ENCODE data around the gene LKAAEAR1. TPM values are rescaled to one million over a fixed set of nuclear protein-coding genes. Genes with fewer than 3 reads are reported as not detected.

LKAAEAR1 gene
- total RNA-seq, 1 donor from 2014 or later, result 0.31 TPM

DNA sequence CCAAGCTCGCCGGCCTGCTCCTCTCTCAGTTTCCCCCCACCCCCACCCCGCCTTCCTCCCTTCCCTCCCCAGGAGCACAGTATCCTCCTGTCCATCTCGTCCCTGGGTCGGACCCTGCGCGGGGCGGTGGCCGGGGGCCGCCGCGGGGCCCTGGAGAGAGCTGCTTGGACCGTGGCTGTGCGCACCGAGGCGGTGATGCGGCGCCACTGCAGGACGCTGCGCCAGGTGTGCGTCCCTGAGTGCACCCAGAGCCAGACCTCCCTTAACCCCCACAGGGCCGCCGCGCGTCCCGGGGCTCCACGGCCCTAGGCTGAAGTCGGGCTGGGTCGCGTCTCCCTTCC is 46.0 kb downstream of the LKAAEAR1 start:
- DNase-seq (no peak), ATAC-seq (ENCODE audit: low read depth) (peak; percentile 6)
- Mint-ChIP-seq H3K9me3 (no peaks in the 10 kb centered on the region), H3K4me3 (peak overlapping the region; percentile 60), H3K27me3 (peaks cover 9% of the 10 kb centered on the region), H3K36me3 (ENCODE audit: low read depth) (peaks cover 16% of the 10 kb centered on the region), H3K27ac (no peak overlapping the region), H3K4me1 (peaks cover 17% of the 10 kb centered on the region)
- intact Hi-C loops (cut with micrococcal nuclease), result loop anchor here (1.0 to 5.0 kb wide), 3 partner anchors 58 to 501 kb away; partner anchors contain the start of gene PTK6
- POLR2A ChIA-PET, result interaction anchor here (0.5 to 3.4 kb wide), 8 partner anchors 10 to 421 kb away, joined by 3 to 18 read pairs (median 4); partner anchors contain the start of genes OPRL1, PRPF6 and RGS19
- CTCF ChIA-PET, result interaction anchor here (0.8 to 4.9 kb wide), 15 partner anchors 11 to 541 kb away, joined by 3 to 57 read pairs (median 11); partner anchors contain the start of genes LKAAEAR1, NPBWR2, PRPF6 and PTK6
- no peak for TF ChIP-seq CTCF (IDR thresholded peaks at IDR 0.05)

DNA sequence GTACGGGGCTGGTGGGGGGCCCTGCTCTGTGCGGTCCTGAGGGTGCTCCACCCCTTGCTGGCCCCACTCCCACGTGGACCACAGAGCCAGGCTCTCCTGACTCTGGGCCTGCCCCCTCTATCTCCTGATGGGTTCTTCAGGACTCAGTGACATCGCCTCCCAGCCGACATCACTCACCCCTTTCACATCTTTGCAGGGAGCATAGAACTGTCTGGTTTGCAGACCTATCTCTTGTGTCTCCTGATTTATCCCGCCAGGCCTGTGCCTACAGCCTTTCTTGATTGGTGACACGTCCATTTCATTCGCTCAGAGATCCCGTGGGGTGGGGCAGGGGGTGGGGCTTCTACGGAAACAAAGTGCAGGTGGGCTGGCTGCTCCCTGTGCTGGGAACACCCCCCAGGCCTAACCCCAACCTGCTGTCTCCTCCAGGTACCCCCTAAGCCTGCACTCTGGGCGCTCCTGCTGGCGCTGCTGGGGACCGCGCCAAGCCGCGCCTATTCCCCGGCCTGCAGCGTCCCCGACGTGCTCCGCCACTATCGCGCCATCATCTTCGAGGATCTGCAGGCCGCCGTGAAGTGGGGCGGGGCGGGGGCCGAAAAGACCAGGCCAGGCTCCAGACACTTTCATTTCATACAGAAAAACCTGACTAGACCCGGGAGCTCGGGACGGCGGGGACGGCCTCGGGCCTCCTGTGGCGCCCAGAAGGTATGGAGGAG is 46.5 kb downstream of the LKAAEAR1 start:
- DNase-seq (no peak), ATAC-seq (ENCODE audit: low read depth) (no peak)
- peak overlapping the region; percentile 60 for H3K4me3 Mint-ChIP-seq
- H3K27me3 Mint-ChIP-seq, result peaks cover 9% of the 10 kb centered on the region
- TF ChIP-seq CTCF (IDR thresholded peaks at IDR 0.05), result no peak
- H3K36me3 Mint-ChIP-seq (ENCODE audit: low read depth), result peaks cover 21% of the 10 kb centered on the region
- intact Hi-C loops (cut with micrococcal nuclease), result loop anchor here (1.0 to 5.0 kb wide), 3 partner anchors 57 to 500 kb away; partner anchors contain the start of gene PTK6
- H3K27ac Mint-ChIP-seq, result no peak overlapping the region
- H3K4me1 Mint-ChIP-seq, result peaks cover 17% of the 10 kb centered on the region
- ChIA-PET CTCF (interaction anchor here (1.0 to 4.9 kb wide), 13 partner anchors 11 to 541 kb away, joined by 4 to 57 read pairs (median 11); partner anchors contain the start of genes LKAAEAR1, PRPF6, PTK6 and TCEA2), POLR2A (interaction anchor here (0.6 to 3.4 kb wide), 3 partner anchors 40 to 81 kb away, joined by 4 to 18 read pairs (median 8); partner anchors contain the start of gene PRPF6)
- no peaks in the 10 kb centered on the region for H3K9me3 Mint-ChIP-seq

DNA sequence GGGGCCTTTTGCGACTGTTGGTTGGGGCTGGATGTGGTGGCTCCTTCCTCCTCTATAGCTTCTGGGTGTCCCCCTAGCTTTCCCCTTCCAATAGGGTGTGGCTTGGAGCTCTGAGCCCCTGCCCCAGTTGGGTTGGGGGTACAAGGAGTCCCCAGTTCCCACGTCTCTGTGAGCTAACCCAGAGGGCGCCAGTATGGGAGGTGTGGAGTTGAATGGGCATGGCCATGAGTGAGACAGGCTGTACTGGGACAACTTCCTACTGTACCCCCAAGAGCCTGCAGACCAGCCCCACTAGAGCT is 47.0 kb downstream of the LKAAEAR1 start:
- ChIA-PET POLR2A (interaction anchor here (3.4 kb wide), 1 partner anchor 56 kb away, joined by 18 read pairs; the partner anchor contains the start of gene PRPF6), CTCF (interaction anchor here (4.1 to 4.9 kb wide), 2 partner anchors 57 to 83 kb away, joined by 18 to 57 read pairs; partner anchors contain the start of gene PRPF6)
- Mint-ChIP-seq H3K9me3 (no peaks in the 10 kb centered on the region), H3K36me3 (ENCODE audit: low read depth) (peaks cover 26% of the 10 kb centered on the region), H3K27ac (no peak overlapping the region), H3K27me3 (peaks cover 9% of the 10 kb centered on the region), H3K4me3 (no peak overlapping the region), H3K4me1 (peaks cover 16% of the 10 kb centered on the region)
- DNase-seq (no peak), ATAC-seq (ENCODE audit: low read depth) (no peak)
- TF ChIP-seq CTCF (IDR thresholded peaks at IDR 0.05), result no peak
- intact Hi-C loops (cut with micrococcal nuclease), result loop anchor here (5.0 kb wide), 2 partner anchors 65 to 500 kb away; partner anchors contain the start of gene PTK6

GRCh38 chr20:64036346-64037198 is 47.6 kb downstream of the LKAAEAR1 start:
- peaks cover 32% of the 10 kb centered on the region for H3K36me3 Mint-ChIP-seq (ENCODE audit: low read depth)
- TF ChIP-seq CTCF (IDR thresholded peaks at IDR 0.05), result no peak
- H3K4me1 Mint-ChIP-seq, result peaks cover 13% of the 10 kb centered on the region
- intact Hi-C loops (cut with micrococcal nuclease), result loop anchor here (5.0 kb wide), 2 partner anchors 66 to 499 kb away; partner anchors contain the start of gene PTK6
- no peak overlapping the region for H3K4me3 Mint-ChIP-seq
- H3K9me3 Mint-ChIP-seq, result no peaks in the 10 kb centered on the region
- H3K27ac Mint-ChIP-seq, result no peak overlapping the region
- ATAC-seq (ENCODE audit: low read depth), result no peak
- ChIA-PET CTCF (interaction anchor here (1.1 to 4.9 kb wide), 3 partner anchors 48 to 84 kb away, joined by 3 to 57 read pairs (median 18); partner anchors contain the start of genes LKAAEAR1 and PRPF6), POLR2A (interaction anchor here (3.4 kb wide), 1 partner anchor 56 kb away, joined by 18 read pairs; the partner anchor contains the start of gene PRPF6)
- no peak for DNase-seq
- H3K27me3 Mint-ChIP-seq, result peaks cover 9% of the 10 kb centered on the region
